Uterus (tissue), 4 donors: ENCODE results near the gene ADGRD1. TPM values are rescaled to one million over a fixed set of nuclear protein-coding genes. Genes with fewer than 3 reads are reported as not detected.

ENCODE experiments used
- DNase-seq, 2 donors: peaks; one replicate each; pipeline ENCODE4 v3.0.0-alpha.2; 2019 to 2020
- H3K27ac ChIP-seq, 2 donors: fragments of 200-600 bp; sonication (generic); 1 replicate in 1 of 2; 2 replicates in 1 of 2; pipeline ENCODE4 v1.5.1; 2016 to 2018
- H3K27me3 ChIP-seq, 2 donors: fragments of 200-600 bp; sonication (generic); one replicate each; pipeline ENCODE4 v1.5.1; 2018 to 2019; ENCODE audit warnings: control low read depth in 1 of 2
- H3K36me3 ChIP-seq, 2 donors: fragments of 200-600 bp; sonication (generic); one replicate each; pipeline ENCODE4 v1.5.1; 2019; ENCODE audit warnings: control low read depth in 1 of 2
- H3K4me1 ChIP-seq, 2 donors: fragments of 200-600 bp; sonication (generic); one replicate each; pipeline ENCODE4 v1.5.1; 2018 to 2019; ENCODE audit warnings: control low read depth in 1 of 2
- H3K4me3 ChIP-seq, 2 donors: fragments of 200-600 bp; sonication (generic); 1 replicate in 1 of 2; 2 replicates in 1 of 2; pipeline ENCODE4 v1.5.1; 2018 to 2019; ENCODE audit warnings: mild to moderate bottlenecking in 1 of 2
- H3K9me3 ChIP-seq, 2 donors: fragments of 200-600 bp; sonication (generic); one replicate each; pipeline ENCODE4 v1.5.1; 2019; ENCODE audit warnings: control low read depth in 1 of 2
- POLR2A ChIP-seq, 2 donors: fragments of 450-650 bp; IDR thresholded peaks; one replicate each; pipeline ENCODE4 v1.6.1; 2016; ENCODE audit warnings: antibody characterized with exemption in 2 of 2, mild to moderate bottlenecking in 1 of 2, moderate library complexity in 1 of 2
- intact Hi-C: fragments of 100-400 bp; cut with DNase I; formaldehyde crosslinking; loops from one replicate; pipeline ENCODE4 v1.15.1; 2023; ENCODE audit warnings: low total_unique reads
- total RNA-seq, 4 donors: library from RNA; depleted of rRNA in 3 of 4; stranded (reverse); fragments of >200 nt in 3 of 4; gene quantifications; one replicate each; pipeline versions ENCODE4 v1.1.0 to v1.2.4, GENCODE V29; 2014 to 2023
- TF ChIP-seq, protein P1 (sequence below), 4 experiments: fragments of 200-600 bp in 2 of 4; fragments of 450-650 bp in 2 of 4; sonication (generic) in 2 of 4; IDR thresholded peaks; one replicate each; pipeline ENCODE4 v1.5.1; 2016 to 2019; ENCODE audit warnings: antibody characterized with exemption in 4 of 4, mild to moderate bottlenecking in 2 of 4, moderate library complexity in 1 of 4
- donor health status: DM: yes; HTN: yes; CAD: no.

The ADGRD1 gene
- total RNA-seq, 4 donors from 2014 or later, result 13.5 to 89.9 (median 33.7) TPM

DNA sequence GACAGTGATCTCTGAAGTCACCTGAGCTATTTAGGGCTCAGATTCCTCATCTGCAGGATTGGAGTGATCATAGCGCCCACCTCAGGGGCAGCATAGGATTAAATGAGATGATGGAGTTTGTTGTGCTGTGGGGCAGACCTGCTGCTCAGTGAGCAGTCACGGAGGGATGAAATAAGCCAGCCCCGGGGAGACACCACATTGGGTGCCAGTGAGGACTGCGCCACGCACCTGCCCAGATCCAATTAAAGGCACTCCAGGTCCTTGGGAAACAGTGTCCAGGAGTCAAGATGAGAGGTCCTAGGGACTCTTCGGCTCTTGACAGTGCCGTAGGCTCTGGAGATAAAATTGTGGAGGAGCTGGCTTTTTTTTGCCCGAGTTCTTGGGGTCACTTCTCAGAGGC is 166.2 kb downstream of the ADGRD1 start:
- DNase-seq, result no peak
- Histone ChIP-seq H3K27ac (no peak overlapping the region), H3K27me3 (no peaks in the 10 kb centered on the region), H3K9me3 (no peaks in the 10 kb centered on the region), H3K4me1 (no peaks in the 10 kb centered on the region), H3K36me3 (no peaks in the 10 kb centered on the region), H3K4me3 (no peak overlapping the region)
- intact Hi-C loops, result no loop called here
- TF ChIP-seq, protein P1, sequence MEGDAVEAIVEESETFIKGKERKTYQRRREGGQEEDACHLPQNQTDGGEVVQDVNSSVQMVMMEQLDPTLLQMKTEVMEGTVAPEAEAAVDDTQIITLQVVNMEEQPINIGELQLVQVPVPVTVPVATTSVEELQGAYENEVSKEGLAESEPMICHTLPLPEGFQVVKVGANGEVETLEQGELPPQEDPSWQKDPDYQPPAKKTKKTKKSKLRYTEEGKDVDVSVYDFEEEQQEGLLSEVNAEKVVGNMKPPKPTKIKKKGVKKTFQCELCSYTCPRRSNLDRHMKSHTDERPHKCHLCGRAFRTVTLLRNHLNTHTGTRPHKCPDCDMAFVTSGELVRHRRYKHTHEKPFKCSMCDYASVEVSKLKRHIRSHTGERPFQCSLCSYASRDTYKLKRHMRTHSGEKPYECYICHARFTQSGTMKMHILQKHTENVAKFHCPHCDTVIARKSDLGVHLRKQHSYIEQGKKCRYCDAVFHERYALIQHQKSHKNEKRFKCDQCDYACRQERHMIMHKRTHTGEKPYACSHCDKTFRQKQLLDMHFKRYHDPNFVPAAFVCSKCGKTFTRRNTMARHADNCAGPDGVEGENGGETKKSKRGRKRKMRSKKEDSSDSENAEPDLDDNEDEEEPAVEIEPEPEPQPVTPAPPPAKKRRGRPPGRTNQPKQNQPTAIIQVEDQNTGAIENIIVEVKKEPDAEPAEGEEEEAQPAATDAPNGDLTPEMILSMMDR (IDR thresholded peaks at IDR 0.05), result no peak
- no peak for TF ChIP-seq POLR2A (IDR thresholded peaks at IDR 0.05)

DNA sequence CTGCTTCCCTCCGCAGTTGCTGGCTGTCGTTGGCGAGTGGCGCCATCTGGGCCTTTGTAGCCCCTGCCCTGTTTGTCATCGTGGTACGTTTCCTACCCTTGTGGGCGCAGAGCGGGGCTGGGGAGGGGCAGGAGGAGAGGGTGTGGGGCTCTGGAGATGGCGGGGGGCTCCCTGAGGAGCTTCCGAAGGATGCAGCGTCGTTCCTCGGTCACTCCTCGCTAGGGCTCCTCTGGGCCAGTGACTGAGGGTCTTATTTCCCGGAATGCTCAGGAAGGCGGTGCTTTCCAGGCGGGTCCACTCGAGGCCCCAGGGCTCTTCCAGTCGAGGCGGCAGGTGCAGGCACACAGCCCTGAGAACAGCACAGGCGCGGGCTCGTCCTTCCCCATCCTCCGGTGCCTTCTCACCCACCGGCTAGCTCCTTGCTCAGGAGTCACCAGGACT is 167.1 kb downstream of the ADGRD1 start:
- no peak for DNase-seq
- no peaks in the 10 kb centered on the region for H3K4me1 ChIP-seq
- TF ChIP-seq, protein P1 (IDR thresholded peaks at IDR 0.05), result no peak
- H3K27ac ChIP-seq, result no peak overlapping the region
- no peaks in the 10 kb centered on the region for H3K36me3 ChIP-seq
- no peaks in the 10 kb centered on the region for H3K27me3 ChIP-seq
- no peak overlapping the region for H3K4me3 ChIP-seq
- intact Hi-C loops, result no loop called here
- H3K9me3 ChIP-seq, result no peaks in the 10 kb centered on the region

DNA sequence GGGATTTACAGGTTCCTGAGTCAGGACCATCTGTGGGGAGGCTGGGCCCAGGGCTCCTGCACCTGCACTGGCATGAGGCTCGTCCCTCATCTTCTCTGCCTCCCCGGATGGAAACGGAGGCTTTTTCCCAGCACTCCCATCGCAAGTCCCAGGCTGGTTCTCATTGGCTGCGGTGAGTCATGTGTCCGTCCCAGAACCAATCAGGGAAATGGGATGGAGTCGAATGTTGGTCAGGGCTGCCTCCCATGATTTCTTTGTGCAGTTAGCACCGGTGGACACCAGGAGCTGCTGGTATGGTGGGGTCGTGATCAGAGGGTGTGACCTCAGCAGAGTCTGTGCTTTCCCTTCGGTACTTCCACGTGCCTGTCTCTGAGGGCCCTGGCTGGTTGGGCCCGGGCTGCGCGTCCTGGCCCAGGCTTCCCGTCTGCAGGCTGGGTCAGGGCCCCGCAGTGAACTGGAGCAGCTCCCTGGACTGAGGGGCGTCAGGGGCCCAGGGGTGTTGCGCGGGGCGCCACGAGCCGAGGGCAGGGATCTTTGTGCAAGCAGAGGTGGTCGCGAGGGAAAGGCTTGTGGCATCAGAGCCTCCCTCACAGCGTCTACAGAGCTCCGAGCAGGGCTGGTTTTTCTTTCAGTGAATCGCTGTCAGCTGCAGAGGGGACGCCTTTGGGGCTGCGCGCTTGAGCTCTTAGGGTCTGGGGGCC is 168.1 kb downstream of the ADGRD1 start:
- no peak for DNase-seq
- H3K9me3 ChIP-seq, result no peaks in the 10 kb centered on the region
- TF ChIP-seq, protein P1 (IDR thresholded peaks at IDR 0.05), result no peak
- no peak for TF ChIP-seq POLR2A (IDR thresholded peaks at IDR 0.05)
- H3K4me3 ChIP-seq, result no peak overlapping the region
- H3K4me1 ChIP-seq, result no peaks in the 10 kb centered on the region
- no peaks in the 10 kb centered on the region for H3K36me3 ChIP-seq
- no peaks in the 10 kb centered on the region for H3K27me3 ChIP-seq
- intact Hi-C loops, result no loop called here
- H3K27ac ChIP-seq, result no peak overlapping the region

DNA sequence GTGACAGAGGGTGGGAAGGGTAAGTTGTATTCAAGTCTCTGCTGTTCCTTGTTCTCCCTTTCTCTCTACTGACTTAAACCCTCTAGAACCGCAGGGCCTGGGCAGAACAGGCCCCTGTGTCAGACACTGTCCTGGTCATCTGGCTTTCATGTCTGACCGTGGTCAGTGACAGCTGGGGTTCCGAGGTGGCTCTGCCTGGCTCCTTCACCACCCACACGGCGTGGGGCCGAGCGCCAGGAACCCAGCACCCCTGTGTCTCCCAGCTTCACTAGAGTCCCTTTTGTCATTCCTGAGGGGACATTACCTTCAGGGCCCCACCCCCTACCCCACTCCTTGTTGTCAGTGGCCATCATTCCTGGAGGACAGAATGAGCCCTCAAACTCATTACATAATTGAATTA is 168.9 kb downstream of the ADGRD1 start:
- Histone ChIP-seq H3K27me3 (no peaks in the 10 kb centered on the region), H3K36me3 (no peaks in the 10 kb centered on the region), H3K27ac (no peak overlapping the region), H3K9me3 (no peaks in the 10 kb centered on the region), H3K4me1 (no peaks in the 10 kb centered on the region), H3K4me3 (no peak overlapping the region)
- intact Hi-C loops, result no loop called here
- no peak for TF ChIP-seq POLR2A (IDR thresholded peaks at IDR 0.05)
- TF ChIP-seq, protein P1 (IDR thresholded peaks at IDR 0.05), result no peak
- no peak for DNase-seq

DNA sequence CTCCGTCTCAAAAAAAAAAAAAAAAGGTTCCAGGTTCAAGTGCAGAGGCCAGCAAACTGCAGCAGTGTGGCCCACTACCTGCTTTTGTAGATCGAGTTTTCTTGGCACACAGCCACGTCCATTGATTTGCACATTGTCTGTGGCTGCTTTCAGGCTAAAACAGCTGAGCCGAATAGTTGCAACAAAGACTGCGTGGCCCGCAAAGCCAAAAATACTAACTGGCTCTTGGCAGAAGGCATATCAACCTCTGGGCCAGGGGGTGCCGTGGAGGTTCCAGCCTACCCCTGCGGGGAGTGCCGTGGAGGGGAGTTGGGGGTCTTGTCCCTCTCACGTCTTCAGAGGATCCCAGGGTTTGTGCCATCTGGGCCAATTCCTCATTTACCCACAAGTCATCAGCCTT is 170.1 kb downstream of the ADGRD1 start:
- intact Hi-C loops, result no loop called here
- no peak for DNase-seq
- H3K27me3 ChIP-seq, result no peaks in the 10 kb centered on the region
- H3K4me3 ChIP-seq, result no peak overlapping the region
- H3K9me3 ChIP-seq, result no peaks in the 10 kb centered on the region
- no peaks in the 10 kb centered on the region for H3K4me1 ChIP-seq
- no peaks in the 10 kb centered on the region for H3K36me3 ChIP-seq
- H3K27ac ChIP-seq, result no peak overlapping the region
- TF ChIP-seq, protein P1 (IDR thresholded peaks at IDR 0.05), result no peak
- no peak for TF ChIP-seq POLR2A (IDR thresholded peaks at IDR 0.05)
